Measurements from ENCODE around the gene TMEM131. TPM values are rescaled to one million over a fixed set of nuclear protein-coding genes. Genes with fewer than 3 reads are reported as not detected.
"Not testable (repeated sequence)": the region's sequence is repeated elsewhere in the genome, so short reads cannot be mapped to it uniquely, and the experiment has no call there.

The TMEM131 gene
- total RNA-seq, 1 donor from 2014 or later: 36.4 TPM

DNA sequence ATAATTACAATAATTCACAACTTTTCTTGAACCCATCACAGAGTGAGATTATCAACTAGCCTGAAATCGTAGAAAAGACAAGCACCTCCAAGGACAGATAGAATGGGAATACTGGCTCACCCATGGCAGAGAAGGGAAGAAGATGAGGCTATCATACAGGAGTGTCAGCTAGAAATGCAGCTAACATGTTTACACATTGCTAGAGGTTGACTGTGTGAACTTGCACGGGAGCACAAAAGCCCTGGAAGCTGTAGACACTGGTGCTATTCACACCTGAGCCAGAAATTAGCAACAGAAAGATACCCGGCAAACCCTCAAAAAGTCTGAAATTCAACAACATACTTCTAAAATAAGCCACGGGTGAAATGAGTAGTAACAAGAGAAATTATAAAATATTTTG, 150.6 kb downstream of the TMEM131 start:
- TF ChIP-seq, protein P1, sequence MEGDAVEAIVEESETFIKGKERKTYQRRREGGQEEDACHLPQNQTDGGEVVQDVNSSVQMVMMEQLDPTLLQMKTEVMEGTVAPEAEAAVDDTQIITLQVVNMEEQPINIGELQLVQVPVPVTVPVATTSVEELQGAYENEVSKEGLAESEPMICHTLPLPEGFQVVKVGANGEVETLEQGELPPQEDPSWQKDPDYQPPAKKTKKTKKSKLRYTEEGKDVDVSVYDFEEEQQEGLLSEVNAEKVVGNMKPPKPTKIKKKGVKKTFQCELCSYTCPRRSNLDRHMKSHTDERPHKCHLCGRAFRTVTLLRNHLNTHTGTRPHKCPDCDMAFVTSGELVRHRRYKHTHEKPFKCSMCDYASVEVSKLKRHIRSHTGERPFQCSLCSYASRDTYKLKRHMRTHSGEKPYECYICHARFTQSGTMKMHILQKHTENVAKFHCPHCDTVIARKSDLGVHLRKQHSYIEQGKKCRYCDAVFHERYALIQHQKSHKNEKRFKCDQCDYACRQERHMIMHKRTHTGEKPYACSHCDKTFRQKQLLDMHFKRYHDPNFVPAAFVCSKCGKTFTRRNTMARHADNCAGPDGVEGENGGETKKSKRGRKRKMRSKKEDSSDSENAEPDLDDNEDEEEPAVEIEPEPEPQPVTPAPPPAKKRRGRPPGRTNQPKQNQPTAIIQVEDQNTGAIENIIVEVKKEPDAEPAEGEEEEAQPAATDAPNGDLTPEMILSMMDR (IDR thresholded peaks at IDR 0.05): no peak
- peaks cover 7% of the 10 kb centered on the region for H3K4me1 Mint-ChIP-seq (ENCODE audit: unreplicated experiment)
- H3K27me3 Mint-ChIP-seq (ENCODE audit: unreplicated experiment): no peaks in the 10 kb centered on the region
- H3K27ac Mint-ChIP-seq (ENCODE audit: unreplicated experiment): no peak overlapping the region
- peaks cover 7% of the 10 kb centered on the region for H3K36me3 Mint-ChIP-seq (ENCODE audit: unreplicated experiment)
- no peak for DNase-seq (ENCODE audit: extremely low spot score, unreplicated experiment)
- H3K9me3 Mint-ChIP-seq (ENCODE audit: unreplicated experiment): no peaks in the 10 kb centered on the region
- H3K4me3 Mint-ChIP-seq (ENCODE audit: unreplicated experiment): no peak overlapping the region

DNA sequence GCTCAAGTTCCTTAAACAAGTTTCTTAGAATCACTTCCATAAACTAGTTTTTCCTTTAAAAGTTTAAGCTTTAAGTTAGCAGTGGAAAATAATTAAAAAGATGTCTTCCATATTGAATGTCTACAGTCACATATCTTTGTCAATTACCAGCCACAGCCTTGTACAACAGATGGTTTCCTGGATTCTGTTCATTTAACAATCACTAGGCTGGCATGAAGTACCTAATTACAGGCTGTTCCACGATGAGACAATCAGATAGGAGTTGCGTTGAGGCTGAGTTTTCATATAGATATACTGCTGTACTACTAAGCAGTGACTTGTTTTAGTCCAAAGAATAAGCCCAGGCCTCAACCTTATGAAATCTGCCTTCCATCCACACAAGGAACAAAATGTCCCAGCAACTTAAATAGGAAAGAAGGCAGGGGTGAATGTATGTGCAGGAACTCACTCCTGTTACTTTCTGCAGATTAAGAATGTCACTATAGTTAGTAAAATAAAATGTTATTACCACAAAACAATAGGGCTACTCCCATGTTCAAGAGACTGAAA, 151.4 kb downstream of the TMEM131 start:
- DNase-seq (ENCODE audit: extremely low spot score, unreplicated experiment): no peak
- no peak overlapping the region for H3K27ac Mint-ChIP-seq (ENCODE audit: unreplicated experiment)
- no peak overlapping the region for H3K4me3 Mint-ChIP-seq (ENCODE audit: unreplicated experiment)
- TF ChIP-seq, protein P1 (IDR thresholded peaks at IDR 0.05): no peak
- peaks cover 8% of the 10 kb centered on the region for H3K36me3 Mint-ChIP-seq (ENCODE audit: unreplicated experiment)
- no peaks in the 10 kb centered on the region for H3K27me3 Mint-ChIP-seq (ENCODE audit: unreplicated experiment)
- H3K9me3 Mint-ChIP-seq (ENCODE audit: unreplicated experiment): no peaks in the 10 kb centered on the region
- H3K4me1 Mint-ChIP-seq (ENCODE audit: unreplicated experiment): peaks cover 3% of the 10 kb centered on the region

DNA sequence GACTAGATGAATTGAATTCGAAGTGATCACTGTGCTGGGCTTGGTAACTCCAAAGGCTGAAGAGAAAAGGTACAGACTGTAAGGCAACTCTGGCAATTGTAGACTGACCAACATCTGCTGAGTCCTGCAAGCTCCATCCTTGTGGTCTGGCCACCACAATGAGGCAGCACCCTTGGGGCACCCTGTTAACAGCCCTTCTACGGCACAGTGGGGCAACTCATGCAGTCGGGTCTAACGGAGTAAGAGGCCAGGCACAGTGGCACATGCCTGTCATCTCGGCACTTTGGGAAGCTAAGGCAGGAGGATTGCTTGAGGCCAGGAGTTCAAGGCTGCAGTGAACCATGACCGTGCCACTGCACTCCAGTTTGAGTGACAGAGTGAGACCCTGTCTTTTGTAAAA, 155.6 kb downstream of the TMEM131 start:
- no peak for DNase-seq (ENCODE audit: extremely low spot score, unreplicated experiment)
- Mint-ChIP-seq H3K4me3 (ENCODE audit: unreplicated experiment) (no peak overlapping the region), H3K4me1 (ENCODE audit: unreplicated experiment) (no peaks in the 10 kb centered on the region), H3K27me3 (ENCODE audit: unreplicated experiment) (no peaks in the 10 kb centered on the region), H3K9me3 (ENCODE audit: unreplicated experiment) (no peaks in the 10 kb centered on the region), H3K36me3 (ENCODE audit: unreplicated experiment) (peaks cover 23% of the 10 kb centered on the region), H3K27ac (ENCODE audit: unreplicated experiment) (no peak overlapping the region)
- TF ChIP-seq, protein P1 (IDR thresholded peaks at IDR 0.05): no peak

DNA sequence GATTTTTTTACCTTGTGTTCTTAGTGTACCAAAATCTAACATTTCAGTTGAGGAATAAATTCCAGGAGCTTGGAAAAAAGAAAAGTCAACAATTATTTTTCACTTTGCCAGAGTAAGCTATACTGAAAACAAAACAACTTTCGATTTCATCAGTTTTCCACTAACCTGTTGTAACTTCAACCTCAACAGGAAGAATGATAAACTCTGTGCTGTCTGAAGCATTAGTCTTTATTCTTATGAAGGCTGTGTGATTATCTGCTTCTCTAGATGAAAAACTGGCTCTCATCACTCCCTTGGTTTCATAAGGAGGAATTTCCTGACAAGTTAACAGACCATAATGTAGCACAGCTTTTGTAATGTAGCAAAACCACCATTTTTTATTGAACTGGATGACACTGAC, 161.1 kb downstream of the TMEM131 start:
- Mint-ChIP-seq H3K4me3 (ENCODE audit: unreplicated experiment) (no peak overlapping the region), H3K27me3 (ENCODE audit: unreplicated experiment) (no peaks in the 10 kb centered on the region), H3K36me3 (ENCODE audit: unreplicated experiment) (peaks cover 27% of the 10 kb centered on the region), H3K4me1 (ENCODE audit: unreplicated experiment) (peaks cover 5% of the 10 kb centered on the region), H3K9me3 (ENCODE audit: unreplicated experiment) (no peaks in the 10 kb centered on the region), H3K27ac (ENCODE audit: unreplicated experiment) (no peak overlapping the region)
- no peak for DNase-seq (ENCODE audit: extremely low spot score, unreplicated experiment)
- TF ChIP-seq, protein P1 (IDR thresholded peaks at IDR 0.05): no peak

DNA sequence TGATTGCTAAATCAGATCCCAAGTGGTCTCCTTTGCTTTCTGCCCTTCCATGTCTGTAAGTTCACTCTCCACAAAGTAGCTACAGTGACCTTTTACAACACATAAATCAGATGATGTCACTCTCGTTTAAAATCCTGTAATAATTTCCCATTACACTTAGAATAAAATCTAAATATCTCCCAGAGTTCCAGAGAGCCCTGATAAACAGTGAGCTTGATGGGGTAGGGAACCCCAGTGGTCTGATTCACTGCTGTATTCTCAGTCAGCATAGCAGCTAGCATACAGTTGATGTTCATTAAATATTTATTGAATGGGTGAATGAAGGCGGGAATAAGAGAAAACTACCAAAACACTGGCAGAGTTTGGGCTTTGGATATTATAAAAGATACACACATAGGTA, 164.6 kb downstream of the TMEM131 start:
- TF ChIP-seq, protein P1 (IDR thresholded peaks at IDR 0.05): no peak
- no peak for DNase-seq (ENCODE audit: extremely low spot score, unreplicated experiment)
- Mint-ChIP-seq H3K27ac (ENCODE audit: unreplicated experiment) (no peak overlapping the region), H3K4me3 (ENCODE audit: unreplicated experiment) (no peak overlapping the region), H3K27me3 (ENCODE audit: unreplicated experiment) (no peaks in the 10 kb centered on the region), H3K36me3 (ENCODE audit: unreplicated experiment) (peaks cover 29% of the 10 kb centered on the region), H3K9me3 (ENCODE audit: unreplicated experiment) (no peaks in the 10 kb centered on the region), H3K4me1 (ENCODE audit: unreplicated experiment) (peaks cover 5% of the 10 kb centered on the region)

DNA sequence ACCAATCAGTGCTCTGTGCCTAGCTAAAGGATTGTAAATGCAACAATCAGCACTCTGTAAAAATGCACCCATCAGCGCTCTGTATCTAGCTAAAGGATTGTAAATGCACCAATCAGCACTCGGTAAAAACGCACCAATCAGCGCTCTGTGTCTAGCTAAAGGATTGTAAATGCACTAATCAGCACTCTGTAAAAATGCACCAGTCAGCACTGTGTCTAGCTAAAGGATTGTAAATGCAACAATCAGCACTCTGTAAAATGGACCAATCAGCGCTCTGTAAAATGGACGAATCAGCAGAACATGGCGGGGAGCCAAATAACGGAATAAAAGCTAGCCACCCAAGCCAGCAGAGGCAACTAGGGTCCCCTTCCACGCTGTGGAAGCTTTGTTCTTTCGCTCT, 166.5 kb downstream of the TMEM131 start:
- H3K27ac Mint-ChIP-seq (ENCODE audit: unreplicated experiment); H3K4me1 Mint-ChIP-seq (ENCODE audit: unreplicated experiment); DNase-seq (ENCODE audit: extremely low spot score, unreplicated experiment); H3K4me3 Mint-ChIP-seq (ENCODE audit: unreplicated experiment); H3K27me3 Mint-ChIP-seq (ENCODE audit: unreplicated experiment); H3K9me3 Mint-ChIP-seq (ENCODE audit: unreplicated experiment): not testable (repeated sequence)
- peaks cover 23% of the 10 kb centered on the region for H3K36me3 Mint-ChIP-seq (ENCODE audit: unreplicated experiment)

DNA sequence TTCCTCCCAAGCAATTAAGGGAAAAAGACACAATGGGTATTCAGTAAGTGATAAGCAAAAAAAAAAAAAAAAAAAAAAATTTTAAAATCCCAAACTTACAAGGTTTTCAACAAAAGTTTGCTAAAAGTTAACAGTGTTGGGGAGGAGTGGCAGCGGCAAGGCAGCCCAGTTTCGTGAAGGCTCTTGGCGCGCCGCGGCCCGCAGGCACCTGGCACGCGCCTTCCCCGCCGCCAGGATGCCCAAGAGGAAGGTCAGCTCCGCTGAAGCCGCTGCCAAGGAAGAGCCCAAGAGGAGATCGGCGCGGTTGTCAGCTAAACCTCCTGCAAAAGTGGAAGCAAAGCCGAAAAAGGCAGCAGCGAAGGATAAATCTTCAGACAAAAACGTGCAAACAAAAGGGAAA, 168.7 kb downstream of the TMEM131 start:
- H3K27ac Mint-ChIP-seq (ENCODE audit: unreplicated experiment); H3K9me3 Mint-ChIP-seq (ENCODE audit: unreplicated experiment); H3K27me3 Mint-ChIP-seq (ENCODE audit: unreplicated experiment); DNase-seq (ENCODE audit: extremely low spot score, unreplicated experiment); H3K4me1 Mint-ChIP-seq (ENCODE audit: unreplicated experiment); H3K4me3 Mint-ChIP-seq (ENCODE audit: unreplicated experiment): not testable (repeated sequence)
- H3K36me3 Mint-ChIP-seq (ENCODE audit: unreplicated experiment): peaks cover 23% of the 10 kb centered on the region

DNA sequence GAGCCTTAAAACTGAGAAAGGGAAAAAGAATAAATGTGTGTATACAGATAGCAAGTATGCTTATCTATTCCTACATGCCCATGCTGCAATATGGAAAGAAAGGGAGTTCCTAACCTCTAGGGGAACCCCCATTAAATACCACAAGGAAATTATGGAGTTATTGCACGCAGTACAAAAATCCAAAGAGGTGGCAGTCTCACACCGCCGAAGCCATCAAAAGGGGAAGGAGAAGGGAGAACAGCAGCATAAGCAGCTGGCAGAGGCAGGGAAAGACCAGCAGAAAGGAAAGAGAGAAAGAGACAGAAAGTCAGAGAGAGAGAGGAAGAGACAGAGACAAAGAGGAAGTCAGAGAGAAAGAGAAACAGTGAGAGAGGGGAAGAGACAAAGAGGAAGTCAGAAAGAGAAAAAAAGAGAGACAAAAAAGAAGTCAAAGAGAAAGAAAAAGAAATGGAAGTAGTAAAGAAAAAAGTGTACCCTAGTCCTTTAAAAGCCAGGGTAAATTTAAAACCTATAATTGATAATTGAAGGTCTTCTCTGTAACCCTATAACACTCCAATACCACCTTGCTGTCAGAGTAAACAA, 169.4 kb downstream of the TMEM131 start:
- H3K4me3 Mint-ChIP-seq (ENCODE audit: unreplicated experiment); DNase-seq (ENCODE audit: extremely low spot score, unreplicated experiment); H3K9me3 Mint-ChIP-seq (ENCODE audit: unreplicated experiment); H3K4me1 Mint-ChIP-seq (ENCODE audit: unreplicated experiment); H3K27me3 Mint-ChIP-seq (ENCODE audit: unreplicated experiment); H3K27ac Mint-ChIP-seq (ENCODE audit: unreplicated experiment): not testable (repeated sequence)
- peaks cover 25% of the 10 kb centered on the region for H3K36me3 Mint-ChIP-seq (ENCODE audit: unreplicated experiment)

All from osteocyte (in vitro differentiated cells).